ENCODE data around the gene TIGD7.

DNA sequence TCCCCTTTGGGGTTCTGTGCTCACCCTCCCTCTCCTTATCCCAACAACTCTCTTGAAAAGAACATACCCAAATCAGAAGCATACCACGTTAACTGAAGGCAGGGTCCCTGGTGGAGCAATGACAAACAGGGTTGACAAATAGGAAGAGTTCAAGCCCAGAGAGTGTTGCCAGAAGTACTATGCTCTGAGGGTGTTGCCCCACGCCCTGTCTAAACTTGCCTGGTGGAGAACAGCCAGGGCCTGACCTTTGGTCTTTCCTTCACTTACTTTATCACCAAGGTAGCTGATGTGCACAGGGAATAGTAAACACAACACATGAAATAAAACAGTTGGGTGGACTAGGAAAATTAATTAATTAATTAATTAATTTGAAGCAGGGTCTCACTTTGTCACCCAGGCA is 23.4 kb upstream of the TIGD7 start:
- TF ChIP-seq, protein P1, sequence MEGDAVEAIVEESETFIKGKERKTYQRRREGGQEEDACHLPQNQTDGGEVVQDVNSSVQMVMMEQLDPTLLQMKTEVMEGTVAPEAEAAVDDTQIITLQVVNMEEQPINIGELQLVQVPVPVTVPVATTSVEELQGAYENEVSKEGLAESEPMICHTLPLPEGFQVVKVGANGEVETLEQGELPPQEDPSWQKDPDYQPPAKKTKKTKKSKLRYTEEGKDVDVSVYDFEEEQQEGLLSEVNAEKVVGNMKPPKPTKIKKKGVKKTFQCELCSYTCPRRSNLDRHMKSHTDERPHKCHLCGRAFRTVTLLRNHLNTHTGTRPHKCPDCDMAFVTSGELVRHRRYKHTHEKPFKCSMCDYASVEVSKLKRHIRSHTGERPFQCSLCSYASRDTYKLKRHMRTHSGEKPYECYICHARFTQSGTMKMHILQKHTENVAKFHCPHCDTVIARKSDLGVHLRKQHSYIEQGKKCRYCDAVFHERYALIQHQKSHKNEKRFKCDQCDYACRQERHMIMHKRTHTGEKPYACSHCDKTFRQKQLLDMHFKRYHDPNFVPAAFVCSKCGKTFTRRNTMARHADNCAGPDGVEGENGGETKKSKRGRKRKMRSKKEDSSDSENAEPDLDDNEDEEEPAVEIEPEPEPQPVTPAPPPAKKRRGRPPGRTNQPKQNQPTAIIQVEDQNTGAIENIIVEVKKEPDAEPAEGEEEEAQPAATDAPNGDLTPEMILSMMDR (IDR thresholded peaks at IDR 0.05): no peak
- no peak for TF ChIP-seq POLR2AphosphoS5 (IDR thresholded peaks at IDR 0.05)

All from prostate gland (tissue), 2 donors.